ENCODE data around the gene ARFGEF2. TPM values are rescaled to one million over a fixed set of nuclear protein-coding genes. Genes with fewer than 3 reads are reported as not detected.
A peak's percentile ranks its signal among the peaks of the same experiment; 100 is the strongest.

ARFGEF2 gene
- total and polyA plus RNA-seq, 11 donors, result 7.5 to 52.7 (median 40.2) TPM

DNA sequence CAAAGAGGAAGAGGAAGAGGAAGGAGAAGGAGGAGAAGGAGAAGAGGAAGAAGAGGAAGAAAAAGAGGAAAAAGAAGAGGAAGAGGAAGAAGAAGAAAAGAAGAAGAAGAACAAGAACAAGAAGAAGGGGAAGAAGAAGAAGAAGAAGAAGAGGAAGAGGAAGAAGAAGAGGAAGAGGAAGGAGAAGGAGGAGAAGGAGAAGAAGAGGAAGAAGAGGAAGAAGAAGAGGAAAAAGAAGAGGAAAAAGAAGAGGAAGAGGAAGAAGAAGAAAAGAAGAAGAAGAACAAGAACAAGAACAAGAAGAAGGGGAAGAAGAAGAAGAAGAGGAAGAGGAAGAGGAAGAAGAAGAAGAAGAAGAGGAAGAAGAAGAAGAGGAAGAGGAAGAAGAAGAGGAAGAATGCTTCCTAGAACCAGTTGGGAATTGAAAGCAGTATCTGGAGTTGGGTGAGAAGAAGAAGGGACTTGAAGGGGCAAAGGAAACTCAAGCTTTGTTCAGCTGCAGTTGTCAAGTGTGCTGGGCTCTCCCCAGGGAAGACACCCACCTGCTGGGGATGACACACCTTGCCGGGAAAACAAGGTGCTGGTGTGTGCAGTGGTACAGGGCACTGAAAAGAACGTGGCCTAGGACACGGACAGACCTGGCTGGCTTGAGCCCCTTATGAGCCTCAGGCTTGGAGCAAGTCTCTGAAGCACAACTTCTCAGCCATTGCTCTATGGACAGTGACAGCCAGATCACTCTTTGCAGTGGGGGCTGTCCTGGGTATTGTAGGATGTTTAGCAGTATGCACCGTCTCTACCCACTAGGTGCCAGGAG, 30.1 kb upstream of the ARFGEF2 start:
- no peak for ATAC-seq
- intact Hi-C loops (cut with DNase I), result loop anchor here in 1 of 10 donors (10.0 kb wide), 1 partner anchor 57 kb away; no protein-coding TSS in a partner anchor
- Histone ChIP-seq H3K27me3 (no peaks in the 10 kb centered on the region), H3K27ac (peak overlapping the region in 1 of 12 donors; percentile 58), H3K36me3 (no peaks in the 10 kb centered on the region), H3K9me3 (peaks cover 0 to 19% (median under 1%) of the 10 kb centered on the region in 12 donors), H3K4me1 (peaks cover 0 to under 1% (median 0%) of the 10 kb centered on the region in 12 donors), H3K4me3 (no peak overlapping the region)
- 68 to 82% (median 74%) methylated on average over 4 of the region's 4 CpGs for WGBS, 4 donors
- no peak for DNase-seq
- TF ChIP-seq, protein P1, sequence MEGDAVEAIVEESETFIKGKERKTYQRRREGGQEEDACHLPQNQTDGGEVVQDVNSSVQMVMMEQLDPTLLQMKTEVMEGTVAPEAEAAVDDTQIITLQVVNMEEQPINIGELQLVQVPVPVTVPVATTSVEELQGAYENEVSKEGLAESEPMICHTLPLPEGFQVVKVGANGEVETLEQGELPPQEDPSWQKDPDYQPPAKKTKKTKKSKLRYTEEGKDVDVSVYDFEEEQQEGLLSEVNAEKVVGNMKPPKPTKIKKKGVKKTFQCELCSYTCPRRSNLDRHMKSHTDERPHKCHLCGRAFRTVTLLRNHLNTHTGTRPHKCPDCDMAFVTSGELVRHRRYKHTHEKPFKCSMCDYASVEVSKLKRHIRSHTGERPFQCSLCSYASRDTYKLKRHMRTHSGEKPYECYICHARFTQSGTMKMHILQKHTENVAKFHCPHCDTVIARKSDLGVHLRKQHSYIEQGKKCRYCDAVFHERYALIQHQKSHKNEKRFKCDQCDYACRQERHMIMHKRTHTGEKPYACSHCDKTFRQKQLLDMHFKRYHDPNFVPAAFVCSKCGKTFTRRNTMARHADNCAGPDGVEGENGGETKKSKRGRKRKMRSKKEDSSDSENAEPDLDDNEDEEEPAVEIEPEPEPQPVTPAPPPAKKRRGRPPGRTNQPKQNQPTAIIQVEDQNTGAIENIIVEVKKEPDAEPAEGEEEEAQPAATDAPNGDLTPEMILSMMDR (IDR thresholded peaks at IDR 0.05), result no peak
- TF ChIP-seq POLR2A (IDR thresholded peaks at IDR 0.05), result no peak

- ATAC-seq, result no peak
- intact Hi-C loops (cut with DNase I), result loop anchor here in 1 of 10 donors (10.0 kb wide), 1 partner anchor 57 kb away; no protein-coding TSS in a partner anchor
- 68 to 74% (median 71%) methylated on average over 3 of the region's 3 CpGs for WGBS, 4 donors
Observed at GRCh38 chr20:48892049-48892470, 29.5 kb upstream of the ARFGEF2 start.

DNA sequence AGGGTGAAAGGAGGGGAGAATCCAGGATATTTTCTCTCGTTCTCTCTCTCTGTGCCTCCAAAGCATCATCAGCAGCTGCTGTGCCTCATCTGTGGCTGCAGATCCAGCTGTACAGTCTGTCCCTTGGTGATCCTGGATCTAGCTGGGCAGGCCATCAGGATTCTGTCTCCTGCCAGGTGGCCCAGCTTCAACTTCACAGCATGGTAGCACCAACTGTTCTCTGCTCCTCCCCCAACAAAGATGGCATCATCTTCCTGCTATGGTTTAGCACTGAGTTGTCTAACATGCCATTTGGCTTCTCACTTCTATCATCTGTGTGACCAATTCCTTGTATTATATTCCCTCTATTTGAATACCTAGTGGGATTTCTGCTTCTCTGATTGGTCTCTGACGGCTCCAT, 28.6 kb upstream of the ARFGEF2 start:
- H3K27ac ChIP-seq, result no peak overlapping the region
- intact Hi-C loops (cut with DNase I), result loop anchor here in 1 of 10 donors (10.0 kb wide), 1 partner anchor 58 kb away; no protein-coding TSS in a partner anchor

More at GRCh38 chr20:48892049-48892470, 29.5 kb upstream of the ARFGEF2 start:
- Histone ChIP-seq H3K27ac (no peak overlapping the region), H3K9me3 (peaks cover 0 to 19% (median under 1%) of the 10 kb centered on the region in 12 donors), H3K36me3 (no peaks in the 10 kb centered on the region), H3K4me1 (no peaks in the 10 kb centered on the region), H3K4me3 (no peak overlapping the region), H3K27me3 (no peaks in the 10 kb centered on the region)
- no peak for DNase-seq
- TF ChIP-seq POLR2A (IDR thresholded peaks at IDR 0.05), result no peak
- TF ChIP-seq, protein P1 (IDR thresholded peaks at IDR 0.05), result no peak

DNA sequence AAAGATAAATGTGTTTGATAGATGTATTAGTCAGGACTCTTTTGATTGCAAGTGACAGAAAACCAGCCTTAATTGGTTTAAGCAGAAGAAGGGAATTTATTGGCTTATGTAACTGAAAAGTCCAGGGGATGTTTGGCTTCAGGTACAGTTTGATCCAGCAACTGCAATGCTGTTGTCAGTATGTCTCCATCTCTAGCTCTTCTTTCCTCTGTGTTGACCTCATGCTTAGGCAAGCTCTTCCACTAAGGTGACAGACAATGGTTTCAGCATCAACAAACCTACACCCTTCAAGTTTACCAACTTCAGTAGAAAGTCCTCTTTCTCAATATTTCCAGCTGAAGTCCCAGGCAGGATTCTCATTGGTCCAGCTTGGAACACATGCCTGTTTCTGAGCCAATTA, 28.1 kb upstream of the ARFGEF2 start:
- H3K4me3 ChIP-seq, result no peak overlapping the region
- H3K27ac ChIP-seq, result no peak overlapping the region
- DNase-seq (no peak), ATAC-seq (no peak)
- peaks cover 0 to 7% (median 4%) of the 10 kb centered on the region in 12 donors for H3K4me1 ChIP-seq
- no peak for TF ChIP-seq POLR2A (IDR thresholded peaks at IDR 0.05)
- TF ChIP-seq, protein P1 (IDR thresholded peaks at IDR 0.05), result no peak
- H3K9me3 ChIP-seq, result peaks cover 0 to 19% (median under 1%) of the 10 kb centered on the region in 12 donors
- intact Hi-C loops (cut with DNase I), result loop anchor here in 1 of 10 donors (10.0 kb wide), 1 partner anchor 59 kb away; no protein-coding TSS in a partner anchor
- no peaks in the 10 kb centered on the region for H3K36me3 ChIP-seq
- H3K27me3 ChIP-seq, result no peaks in the 10 kb centered on the region

More for the DNA sequence above, 28.6 kb upstream of the ARFGEF2 start:
- no peak for TF ChIP-seq POLR2A (IDR thresholded peaks at IDR 0.05)
- TF ChIP-seq, protein P1 (IDR thresholded peaks at IDR 0.05), result no peak
- Histone ChIP-seq H3K9me3 (peaks cover 0 to 19% (median under 1%) of the 10 kb centered on the region in 12 donors), H3K4me3 (no peak overlapping the region), H3K4me1 (peaks cover 0 to 7% (median 4%) of the 10 kb centered on the region in 12 donors), H3K27me3 (no peaks in the 10 kb centered on the region), H3K36me3 (no peaks in the 10 kb centered on the region)
- 63 to 73% (median 71%) methylated on average over 2 of the region's 2 CpGs for WGBS, 4 donors
- ATAC-seq (no peak), DNase-seq (no peak)
